ENCODE measurements around the gene C12orf42.

Gene C12orf42

GRCh38 chr12:103515341-103515740, 19.6 kb upstream of the C12orf42 start:
- no peak for DNase-seq (ENCODE audit: low read depth in 1 of 2, low spot score in 1 of 2)
- no peaks in the 10 kb centered on the region for H3K27me3 ChIP-seq (ENCODE audit: insufficient read depth, poor library complexity, severe bottlenecking)
- H3K4me3 ChIP-seq (replicated peaks; ENCODE audit: insufficient read depth, low read length), result no peak overlapping the region
- TF ChIP-seq GABPA (IDR thresholded peaks at IDR 0.05; ENCODE audit: low read depth) (no peak), POLR2AphosphoS5 (IDR thresholded peaks at IDR 0.05; ENCODE audit: low read depth) (no peak), REST (IDR thresholded peaks at IDR 0.05; ENCODE audit: insufficient replicate concordance, low read depth) (no peak), CTCF (IDR thresholded peaks at IDR 0.05; ENCODE audit: insufficient read depth, low read length) (no peak), SPI1 (IDR thresholded peaks at IDR 0.05; ENCODE audit: borderline replicate concordance, low read depth) (no peak)
- H3K27ac ChIP-seq (replicated peaks), result no peak overlapping the region

GRCh38 chr12:103513875-103514274, 18.1 kb upstream of the C12orf42 start:
- Histone ChIP-seq H3K27ac (replicated peaks) (no peak overlapping the region), H3K4me3 (replicated peaks; ENCODE audit: insufficient read depth, low read length) (no peak overlapping the region), H3K27me3 (ENCODE audit: insufficient read depth, poor library complexity, severe bottlenecking) (no peaks in the 10 kb centered on the region)
- no peak for DNase-seq (ENCODE audit: low read depth in 1 of 2, low spot score in 1 of 2)
- TF ChIP-seq REST (IDR thresholded peaks at IDR 0.05; ENCODE audit: insufficient replicate concordance, low read depth), result no peak

GRCh38 chr12:103505371-103506236, 9.8 kb upstream of the C12orf42 start:
- DNase-seq (ENCODE audit: low read depth in 1 of 2, low spot score in 1 of 2), result no peak
- H3K27me3 ChIP-seq (ENCODE audit: insufficient read depth, poor library complexity, severe bottlenecking), result no peaks in the 10 kb centered on the region
- H3K27ac ChIP-seq (replicated peaks), result no peak overlapping the region
- no peak for TF ChIP-seq SPI1 (IDR thresholded peaks at IDR 0.05; ENCODE audit: borderline replicate concordance, low read depth)
- no peak overlapping the region for H3K4me3 ChIP-seq (replicated peaks; ENCODE audit: insufficient read depth, low read length)

GRCh38 chr12:103504606-103505005, 8.8 kb upstream of the C12orf42 start:
- H3K4me3 ChIP-seq (replicated peaks; ENCODE audit: insufficient read depth, low read length), result no peak overlapping the region
- no peak overlapping the region for H3K27ac ChIP-seq (replicated peaks)
- DNase-seq (ENCODE audit: low read depth in 1 of 2, low spot score in 1 of 2), result no peak
- TF ChIP-seq CTCF (IDR thresholded peaks at IDR 0.05; ENCODE audit: insufficient read depth, low read length) (no peak), POLR2AphosphoS5 (IDR thresholded peaks at IDR 0.05; ENCODE audit: low read depth) (no peak), SPI1 (IDR thresholded peaks at IDR 0.05; ENCODE audit: borderline replicate concordance, low read depth) (no peak), GABPA (IDR thresholded peaks at IDR 0.05; ENCODE audit: low read depth) (no peak), REST (IDR thresholded peaks at IDR 0.05; ENCODE audit: insufficient replicate concordance, low read depth) (no peak)
- no peaks in the 10 kb centered on the region for H3K27me3 ChIP-seq (ENCODE audit: insufficient read depth, poor library complexity, severe bottlenecking)
